Kidney epithelial cell (primary cell): ENCODE data around the gene SPDYC. TPM values are rescaled to one million over a fixed set of nuclear protein-coding genes. Genes with fewer than 3 reads are reported as not detected.
A peak's percentile ranks its signal among the peaks of the same experiment; 100 is the strongest.

Source experiments
- DNase-seq: peaks from one replicate; pipeline ENCODE4 v3.0.0-alpha.2; 2010; ENCODE audit warnings: low read depth
- H3K27me3 ChIP-seq: 2 replicates; pipeline ENCODE4 v1.6.0; 2011; ENCODE audit warnings: low read length; ENCODE audit not compliant: control insufficient read depth, insufficient read depth
- H3K36me3 ChIP-seq: 2 replicates; pipeline ENCODE4 v1.5.1; 2011; ENCODE audit warnings: low read length; ENCODE audit not compliant: control insufficient read depth, insufficient read depth
- H3K4me3 ChIP-seq: 2 replicates; pipeline ENCODE4 v1.5.1; 2011; ENCODE audit warnings: low read depth, mild to moderate bottlenecking, control low read depth, low read length
- total RNA-seq: library from RNA; depleted of rRNA; stranded (reverse); fragments of >200 nt; gene quantifications from 2 replicates; pipeline ENCODE4 v1.2.3, GENCODE V29; 2015
- TF ChIP-seq, protein P1 (sequence below): IDR thresholded peaks from 2 replicates; pipeline ENCODE4 v1.5.1; 2011; ENCODE audit warnings: mild to moderate bottlenecking, moderate library complexity, low read length, control low read depth, inconsistent platforms; ENCODE audit not compliant: insufficient read depth, poor library complexity, severe bottlenecking

SPDYC gene
- not detected in 2 replicates for total RNA-seq

DNA sequence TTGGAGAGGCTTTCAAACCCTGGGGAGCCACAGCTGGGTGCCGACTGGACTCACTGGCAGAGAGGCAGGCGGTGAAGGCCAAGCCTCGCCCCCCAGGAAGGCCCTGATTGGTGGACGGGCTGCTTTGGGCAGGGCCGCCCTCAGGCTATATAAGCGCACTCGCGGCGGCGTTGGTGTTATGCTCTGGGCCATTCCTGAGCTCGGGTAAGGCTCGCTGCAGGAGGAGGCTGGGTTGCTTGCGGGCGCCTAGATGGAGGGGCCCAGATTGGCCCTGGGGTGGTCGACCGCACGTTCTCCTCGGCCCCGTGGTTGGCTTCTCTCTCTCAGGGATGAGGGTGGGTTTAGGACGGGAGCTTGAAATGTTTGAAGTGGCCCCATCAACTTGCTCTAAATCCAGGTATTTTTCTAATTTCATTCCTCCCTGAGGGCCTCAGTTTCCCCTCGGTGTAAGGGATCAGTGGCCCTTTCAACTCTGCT is at the start of gene SPDYC:
SPDYC (plus strand) TSS at position 176 of the 477 bp plus-strand sequence. CDS start 1,125 bp downstream, outside the sequence.
- no peak within 1 kb of the TSS for H3K4me3 ChIP-seq
- no peak for DNase-seq
- no peaks in the 10 kb centered on the region for H3K27me3 ChIP-seq
- H3K36me3 ChIP-seq: no peaks in the 10 kb centered on the region
- TF ChIP-seq, protein P1, sequence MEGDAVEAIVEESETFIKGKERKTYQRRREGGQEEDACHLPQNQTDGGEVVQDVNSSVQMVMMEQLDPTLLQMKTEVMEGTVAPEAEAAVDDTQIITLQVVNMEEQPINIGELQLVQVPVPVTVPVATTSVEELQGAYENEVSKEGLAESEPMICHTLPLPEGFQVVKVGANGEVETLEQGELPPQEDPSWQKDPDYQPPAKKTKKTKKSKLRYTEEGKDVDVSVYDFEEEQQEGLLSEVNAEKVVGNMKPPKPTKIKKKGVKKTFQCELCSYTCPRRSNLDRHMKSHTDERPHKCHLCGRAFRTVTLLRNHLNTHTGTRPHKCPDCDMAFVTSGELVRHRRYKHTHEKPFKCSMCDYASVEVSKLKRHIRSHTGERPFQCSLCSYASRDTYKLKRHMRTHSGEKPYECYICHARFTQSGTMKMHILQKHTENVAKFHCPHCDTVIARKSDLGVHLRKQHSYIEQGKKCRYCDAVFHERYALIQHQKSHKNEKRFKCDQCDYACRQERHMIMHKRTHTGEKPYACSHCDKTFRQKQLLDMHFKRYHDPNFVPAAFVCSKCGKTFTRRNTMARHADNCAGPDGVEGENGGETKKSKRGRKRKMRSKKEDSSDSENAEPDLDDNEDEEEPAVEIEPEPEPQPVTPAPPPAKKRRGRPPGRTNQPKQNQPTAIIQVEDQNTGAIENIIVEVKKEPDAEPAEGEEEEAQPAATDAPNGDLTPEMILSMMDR: no peak

DNA sequence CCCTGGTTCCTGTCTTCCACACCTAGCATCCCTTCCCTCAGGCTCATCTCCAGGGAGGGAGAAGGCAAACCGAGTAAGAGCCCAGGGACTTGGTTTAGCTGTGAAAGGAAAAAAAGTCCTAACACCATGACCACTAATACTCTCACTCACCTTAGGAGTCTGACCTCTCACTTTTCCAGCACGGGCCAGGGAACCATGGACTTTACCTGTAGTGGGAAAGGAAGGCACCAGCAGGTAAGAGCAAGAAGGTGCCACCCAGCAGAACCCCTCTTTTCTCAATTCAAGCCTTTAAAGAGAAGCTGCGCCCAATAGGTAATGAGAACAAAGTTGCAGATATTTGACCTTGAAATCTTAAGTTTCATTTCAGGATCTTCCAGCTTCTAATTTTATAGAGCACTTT is 49.2 kb upstream of the SPDYC start:
- H3K4me3 ChIP-seq: peak overlapping the region; percentile 99
- no peaks in the 10 kb centered on the region for H3K27me3 ChIP-seq
- TF ChIP-seq, protein P1: no peak
- H3K36me3 ChIP-seq: peaks cover 7% of the 10 kb centered on the region
- DNase-seq: no peak

GRCh38 chr11:65121447-65121864 is 48.6 kb upstream of the SPDYC start:
- Histone ChIP-seq H3K27me3 (no peaks in the 10 kb centered on the region), H3K36me3 (peaks cover 7% of the 10 kb centered on the region), H3K4me3 (peak overlapping the region; percentile 99)
- TF ChIP-seq, protein P1: no peak
- no peak for DNase-seq

- peak; percentile 95 for DNase-seq
- H3K4me3 ChIP-seq: peak within 1 kb of the TSS; percentile 99
- TF ChIP-seq, protein P1: no peak
- no peaks in the 10 kb centered on the region for H3K27me3 ChIP-seq
- peaks cover 9% of the 10 kb centered on the region for H3K36me3 ChIP-seq
Measured at GRCh38 chr11:65121865-65122696, 48.0 kb upstream of the SPDYC start, which contains the start of the genes FAU and MRPL49. TSS of gene FAU (minus strand) at chr11:65122134. CDS start at chr11:65121813, 321 bp downstream. TSS of gene MRPL49 (plus strand) at chr11:65122321. CDS start at chr11:65122347, 26 bp downstream.

DNA sequence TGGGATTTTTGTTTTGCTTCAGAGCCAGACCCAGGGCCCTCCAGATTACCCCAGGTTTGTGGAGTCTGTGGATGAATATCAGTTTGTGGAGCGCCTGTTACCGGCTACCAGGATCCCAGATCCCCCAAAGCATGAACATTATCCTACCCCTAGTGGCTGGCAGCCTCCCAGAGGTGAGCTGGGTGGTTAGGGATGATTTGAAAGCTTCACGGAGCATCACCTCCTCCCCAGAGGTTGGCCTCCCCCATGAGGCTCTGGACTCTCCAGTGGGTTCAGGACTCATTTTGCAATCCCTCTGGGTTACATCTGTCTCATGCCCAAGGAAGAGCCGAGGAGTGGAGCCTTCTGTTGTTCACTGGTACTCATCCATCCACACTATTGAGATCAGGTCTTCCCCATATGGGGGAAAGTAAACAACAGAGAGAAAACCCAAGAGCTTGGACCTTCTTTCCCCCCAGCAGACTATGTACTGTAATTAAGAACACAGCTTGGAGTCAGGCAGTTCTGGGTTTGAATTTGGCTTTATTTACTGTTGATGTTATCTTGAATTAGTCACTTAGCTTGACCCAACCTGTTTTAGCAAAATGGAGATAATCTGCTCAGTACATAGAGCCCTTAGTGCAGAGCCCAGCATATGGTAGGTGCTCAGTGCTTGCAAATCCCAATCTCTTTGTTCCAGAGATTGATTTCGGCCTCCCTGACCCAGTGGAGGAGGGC is 45.4 kb upstream of the SPDYC start:
- no peaks in the 10 kb centered on the region for H3K27me3 ChIP-seq
- peaks cover 10% of the 10 kb centered on the region for H3K36me3 ChIP-seq
- TF ChIP-seq, protein P1: no peak
- H3K4me3 ChIP-seq: no peak overlapping the region
- DNase-seq: no peak
